Esophagus muscularis mucosa (tissue), 4 donors: ENCODE data around the gene FGF6. TPM values are rescaled to one million over a fixed set of nuclear protein-coding genes. Genes with fewer than 3 reads are reported as not detected.

Experiments used
- DNase-seq: peaks from one replicate; pipeline ENCODE4 v3.0.0-alpha.2; 2017; ENCODE audit errors: extremely low spot score
- H3K27ac ChIP-seq, 4 donors: fragments of 200-600 bp; sonication (generic); replicated peaks in 1 of 4; 1 replicate in 3 of 4; 2 replicates in 1 of 4; pipeline ENCODE4 v1.5.1; 2016 to 2019; ENCODE audit warnings: mild to moderate bottlenecking in 1 of 4
- H3K27me3 ChIP-seq, 4 donors: fragments of 200-600 bp; sonication (generic); one replicate each; pipeline versions ENCODE4 v1.5.1 to v1.6.0; 2016 to 2019
- H3K36me3 ChIP-seq, 4 donors: fragments of 200-600 bp; sonication (generic); one replicate each; pipeline ENCODE4 v1.5.1; 2016 to 2019
- H3K4me1 ChIP-seq, 4 donors: fragments of 200-600 bp; sonication (generic); one replicate each; pipeline ENCODE4 v1.5.1; 2016 to 2019
- H3K4me3 ChIP-seq, 4 donors: fragments of 200-600 bp; sonication (generic); 1 replicate in 2 of 4; 2 replicates in 2 of 4; pipeline ENCODE4 v1.5.1; 2016 to 2019; ENCODE audit warnings: mild to moderate bottlenecking in 4 of 4, moderate library complexity in 1 of 4
- H3K9me3 ChIP-seq, 4 donors: fragments of 200-600 bp; sonication (generic); 1 replicate in 3 of 4; 2 replicates in 1 of 4; pipeline ENCODE4 v1.5.1; 2016 to 2019
- EP300 ChIP-seq: sonication (generic); formaldehyde crosslinking; IDR thresholded peaks from one replicate; pipeline ENCODE4 v1.6.1; 2017; ENCODE audit warnings: antibody characterized with exemption
- POLR2A ChIP-seq: fragments of 450-650 bp; IDR thresholded peaks from one replicate; pipeline ENCODE4 v1.6.1; 2017; ENCODE audit warnings: antibody characterized with exemption, moderate library complexity, mild to moderate bottlenecking, low read depth
- POLR2AphosphoS5 ChIP-seq, 2 donors: sonication (generic); formaldehyde crosslinking; IDR thresholded peaks; one replicate each; pipeline ENCODE4 v1.6.1; 2017; ENCODE audit warnings: antibody characterized with exemption in 2 of 2
- WGBS: methylation state at CpG from one replicate; pipeline ENCODE4 v1.1.5; 2018; 5-methylcytosine and 5-hydroxymethylcytosine counted together
- intact Hi-C: fragments of 100-400 bp; cut with DNase I; formaldehyde crosslinking; loops from one replicate; pipeline ENCODE4 v1.15.1; 2023
- total RNA-seq, 4 donors: library from RNA; depleted of rRNA; stranded (reverse); fragments of >200 nt; gene quantifications; one replicate each; pipeline versions ENCODE4 v1.1.0 to v1.2.1, GENCODE V29; 2016
- TF ChIP-seq, protein P1 (sequence below), 3 experiments: fragments of 200-600 bp in 2 of 3; fragments of 450-650 bp in 1 of 3; sonication (generic) in 2 of 3; IDR thresholded peaks; one replicate each; pipeline ENCODE4 v1.5.1; 2017 to 2019; ENCODE audit warnings: antibody characterized with exemption in 3 of 3, mild to moderate bottlenecking in 2 of 3, moderate library complexity in 1 of 3

The FGF6 gene
- total RNA-seq, 4 donors from 2014 or later: not detected

DNA sequence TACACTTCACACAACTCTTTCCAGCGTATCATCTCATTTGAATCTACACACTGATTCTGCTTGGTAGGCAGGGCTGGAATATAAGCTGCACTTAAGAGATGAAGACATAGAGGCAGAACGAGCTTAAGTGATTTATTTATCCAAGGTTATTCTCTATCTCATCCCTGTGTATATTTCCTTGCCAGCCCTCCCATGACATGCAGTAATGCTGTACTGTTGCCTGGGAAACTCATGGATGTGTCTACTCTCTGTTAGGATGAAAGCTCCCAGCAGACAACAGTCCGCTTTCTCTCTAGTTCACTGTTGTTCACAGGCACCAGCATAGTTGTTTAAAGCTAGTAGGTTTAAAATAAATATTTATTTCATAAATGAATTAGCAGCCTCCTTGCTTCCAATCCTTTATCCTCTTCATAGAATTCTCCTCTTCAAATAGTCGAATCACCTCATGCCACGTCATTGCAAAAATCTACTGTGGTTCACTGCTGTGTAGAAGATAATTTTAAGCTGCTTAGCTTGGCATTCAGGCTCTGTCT, 25.4 kb downstream of the FGF6 start:
- no peak for DNase-seq
- TF ChIP-seq POLR2A (no peak), POLR2AphosphoS5 (IDR thresholded peaks at IDR 0.05) (no peak), EP300 (no peak)
- TF ChIP-seq, protein P1, sequence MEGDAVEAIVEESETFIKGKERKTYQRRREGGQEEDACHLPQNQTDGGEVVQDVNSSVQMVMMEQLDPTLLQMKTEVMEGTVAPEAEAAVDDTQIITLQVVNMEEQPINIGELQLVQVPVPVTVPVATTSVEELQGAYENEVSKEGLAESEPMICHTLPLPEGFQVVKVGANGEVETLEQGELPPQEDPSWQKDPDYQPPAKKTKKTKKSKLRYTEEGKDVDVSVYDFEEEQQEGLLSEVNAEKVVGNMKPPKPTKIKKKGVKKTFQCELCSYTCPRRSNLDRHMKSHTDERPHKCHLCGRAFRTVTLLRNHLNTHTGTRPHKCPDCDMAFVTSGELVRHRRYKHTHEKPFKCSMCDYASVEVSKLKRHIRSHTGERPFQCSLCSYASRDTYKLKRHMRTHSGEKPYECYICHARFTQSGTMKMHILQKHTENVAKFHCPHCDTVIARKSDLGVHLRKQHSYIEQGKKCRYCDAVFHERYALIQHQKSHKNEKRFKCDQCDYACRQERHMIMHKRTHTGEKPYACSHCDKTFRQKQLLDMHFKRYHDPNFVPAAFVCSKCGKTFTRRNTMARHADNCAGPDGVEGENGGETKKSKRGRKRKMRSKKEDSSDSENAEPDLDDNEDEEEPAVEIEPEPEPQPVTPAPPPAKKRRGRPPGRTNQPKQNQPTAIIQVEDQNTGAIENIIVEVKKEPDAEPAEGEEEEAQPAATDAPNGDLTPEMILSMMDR (IDR thresholded peaks at IDR 0.05): no peak
- Histone ChIP-seq H3K4me3 (no peak overlapping the region), H3K27ac (peak overlapping the region in 3 of 4 donors; percentile 11 to 39 (median 23)), H3K4me1 (peaks cover 0 to 27% (median 23%) of the 10 kb centered on the region in 4 donors), H3K36me3 (no peaks in the 10 kb centered on the region), H3K9me3 (no peaks in the 10 kb centered on the region), H3K27me3 (no peaks in the 10 kb centered on the region)
- 46% methylated on average over 5 of the region's 5 CpGs for WGBS
- intact Hi-C loops: no loop called here

DNA sequence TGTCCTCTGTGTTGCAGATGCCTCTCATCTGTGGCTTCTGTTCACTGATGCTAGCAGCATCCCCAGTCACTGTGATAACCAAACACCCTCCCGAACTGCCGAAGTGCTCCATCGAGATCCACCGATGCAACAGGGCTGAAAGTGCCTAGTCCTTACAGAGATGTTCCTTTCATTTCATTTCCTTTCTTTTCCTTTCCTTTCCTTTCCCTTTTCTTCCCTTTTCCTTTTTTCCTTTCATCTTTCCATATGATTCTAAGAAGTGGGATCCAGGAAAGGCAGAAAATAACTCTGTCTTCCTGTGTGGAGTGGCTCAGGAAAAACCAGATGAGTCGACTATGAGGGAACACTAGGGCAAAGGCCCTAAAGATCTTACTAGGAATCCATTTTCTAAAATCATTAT, 26.7 kb downstream of the FGF6 start:
- TF ChIP-seq EP300 (no peak), POLR2A (no peak), POLR2AphosphoS5 (IDR thresholded peaks at IDR 0.05) (no peak)
- TF ChIP-seq, protein P1 (IDR thresholded peaks at IDR 0.05): peak in 1 of 3 experiments; percentile 6
- Histone ChIP-seq H3K27ac (peak overlapping the region in 3 of 4 donors; percentile 77 to 88 (median 85)), H3K9me3 (no peaks in the 10 kb centered on the region), H3K36me3 (no peaks in the 10 kb centered on the region), H3K4me1 (peaks cover 0 to 32% (median 29%) of the 10 kb centered on the region in 4 donors), H3K4me3 (no peak overlapping the region), H3K27me3 (no peaks in the 10 kb centered on the region)
- no peak for DNase-seq
- 93% methylated on average over 5 of the region's 5 CpGs for WGBS
- intact Hi-C loops: no loop called here

DNA sequence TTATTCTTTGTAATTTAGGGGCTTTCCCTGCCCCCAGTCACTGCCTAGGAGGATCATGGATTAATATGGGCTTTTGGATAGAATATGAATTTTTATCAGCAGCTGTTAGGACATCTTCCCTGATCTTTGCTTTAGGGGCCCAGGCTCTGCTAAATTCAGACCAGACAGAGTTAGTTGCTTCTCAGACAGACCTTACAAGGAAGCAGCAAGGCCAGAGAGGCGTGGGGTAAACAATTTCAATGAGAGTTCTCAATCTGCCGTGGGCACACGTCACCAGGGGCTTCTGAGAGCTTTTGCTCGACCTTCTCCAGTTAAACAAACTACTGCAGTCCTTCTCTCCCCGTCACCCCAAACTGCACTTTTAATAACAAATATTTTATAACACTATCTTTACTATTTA, 27.7 kb downstream of the FGF6 start:
- Histone ChIP-seq H3K4me3 (peak overlapping the region; percentile 15 to 35 (median 24)), H3K36me3 (no peaks in the 10 kb centered on the region), H3K9me3 (no peaks in the 10 kb centered on the region), H3K27me3 (no peaks in the 10 kb centered on the region), H3K27ac (peak overlapping the region; percentile 77 to 88 (median 82)), H3K4me1 (peaks cover 0 to 32% (median 29%) of the 10 kb centered on the region in 4 donors)
- intact Hi-C loops: no loop called here
- TF ChIP-seq POLR2AphosphoS5 (IDR thresholded peaks at IDR 0.05): no peak
- TF ChIP-seq, protein P1 (IDR thresholded peaks at IDR 0.05): no peak
- WGBS: 18% methylated on average over 5 of the region's 5 CpGs
- DNase-seq: no peak

DNA sequence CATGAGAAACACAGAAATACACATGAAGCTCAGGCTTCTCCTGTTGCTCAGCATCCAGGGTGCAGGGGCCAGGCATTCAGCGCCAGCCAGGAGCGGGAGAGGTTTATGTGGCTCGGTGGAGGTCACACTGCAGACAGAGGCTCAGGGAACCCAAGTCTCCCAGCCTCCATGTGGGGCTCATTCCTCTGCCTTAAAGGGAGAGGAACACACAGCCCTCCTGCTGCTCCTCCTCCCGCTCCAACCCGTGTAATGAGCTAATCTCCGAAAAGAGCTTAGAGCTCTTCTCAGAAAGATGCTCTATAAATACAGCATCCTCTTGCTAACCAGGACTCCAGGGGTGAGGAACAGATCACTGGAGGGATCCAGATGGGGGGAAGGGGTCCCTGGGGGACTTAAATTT, 28.2 kb downstream of the FGF6 start:
- WGBS: 53% methylated on average over 6 of the region's 6 CpGs
- H3K4me3 ChIP-seq: peak overlapping the region; percentile 15 to 35 (median 24)
- no peak for TF ChIP-seq EP300
- peak in 1 of 2 donors; percentile 62 for TF ChIP-seq POLR2AphosphoS5 (IDR thresholded peaks at IDR 0.05)
- no peak for DNase-seq
- no peaks in the 10 kb centered on the region for H3K36me3 ChIP-seq
- peak overlapping the region; percentile 77 to 88 (median 82) for H3K27ac ChIP-seq
- intact Hi-C loops: no loop called here
- H3K27me3 ChIP-seq: no peaks in the 10 kb centered on the region
- H3K9me3 ChIP-seq: no peaks in the 10 kb centered on the region
- H3K4me1 ChIP-seq: peaks cover 0 to 32% (median 29%) of the 10 kb centered on the region in 4 donors

DNA sequence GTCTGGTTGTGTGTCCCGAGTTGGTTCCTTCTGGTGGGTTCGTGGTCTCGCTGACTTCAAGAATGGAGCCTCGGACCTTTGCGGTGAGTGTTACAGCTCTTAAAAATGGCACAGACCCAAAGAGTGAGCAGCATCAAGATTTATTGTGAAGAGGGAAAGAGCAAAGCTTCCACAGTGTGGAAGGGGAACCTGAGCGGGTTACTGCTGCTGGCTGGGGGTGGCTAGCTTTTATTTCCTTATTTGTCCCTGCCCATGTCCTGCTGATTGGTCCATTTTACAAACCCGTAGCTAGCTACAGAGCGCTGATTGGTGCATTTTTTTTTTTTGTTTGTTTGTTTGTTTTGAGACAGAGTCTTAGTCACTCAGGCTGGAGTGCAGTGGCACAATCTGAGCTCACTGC, 29.3 kb downstream of the FGF6 start:
- no peak for DNase-seq
- H3K4me3 ChIP-seq: no peak overlapping the region
- H3K27ac ChIP-seq: no peak overlapping the region
- intact Hi-C loops: no loop called here
- WGBS: 86% methylated on average over 8 of the region's 8 CpGs
- no peaks in the 10 kb centered on the region for H3K36me3 ChIP-seq
- H3K27me3 ChIP-seq: no peaks in the 10 kb centered on the region
- no peak for TF ChIP-seq EP300
- no peak for TF ChIP-seq POLR2AphosphoS5 (IDR thresholded peaks at IDR 0.05)
- no peak for TF ChIP-seq POLR2A
- TF ChIP-seq, protein P1 (IDR thresholded peaks at IDR 0.05): no peak
- no peaks in the 10 kb centered on the region for H3K9me3 ChIP-seq
- peaks cover 0 to 32% (median 29%) of the 10 kb centered on the region in 4 donors for H3K4me1 ChIP-seq
